Erythroblast (primary cell): ENCODE data around the gene RANBP1.
"Not testable (repeated sequence)": the region's sequence is repeated elsewhere in the genome, so short reads cannot be mapped to it uniquely, and the experiment has no call there.

Source experiments
- DNase-seq, 2 experiments: peaks; one replicate each; lab custom pipeline; 2025; lab: John Stamatoyannopoulos, UW
- GATA1 ChIP-seq: IDR thresholded peaks from 2 replicates; pipeline ENCODE4 v1.6.1; 2011; ENCODE audit warnings: low read depth, mild to moderate bottlenecking, control low read depth, low read length, moderate library complexity
- POLR2A ChIP-seq: IDR thresholded peaks from 2 replicates; pipeline ENCODE4 v1.6.1; 2011; ENCODE audit warnings: mild to moderate bottlenecking, low read length

RANBP1 gene

GRCh38 chr22:20157430-20158183 is 41.7 kb downstream of the RANBP1 start:
- TF ChIP-seq POLR2A (no peak), GATA1 (no peak)
- DNase-seq, result no peak

- no peak for DNase-seq
- no peak for TF ChIP-seq GATA1
- no peak for TF ChIP-seq POLR2A
These were observed 42.6 kb downstream of the RANBP1 start for GRCh38 chr22:20158391-20159036.

- TF ChIP-seq POLR2A (no peak), GATA1 (no peak)
- no peak for DNase-seq
These were observed 43.2 kb downstream of the RANBP1 start for GRCh38 chr22:20159076-20159475.

- not testable (repeated sequence) for DNase-seq
These were observed 43.6 kb downstream of the RANBP1 start for GRCh38 chr22:20159531-20159930.

GRCh38 chr22:20160041-20160440 is 44.1 kb downstream of the RANBP1 start:
- no peak for TF ChIP-seq POLR2A
- no peak for TF ChIP-seq GATA1

GRCh38 chr22:20164863-20165262 is 49.0 kb downstream of the RANBP1 start:
- DNase-seq, result no peak
- TF ChIP-seq POLR2A (no peak), GATA1 (no peak)

More at GRCh38 chr22:20160041-20160440, 44.1 kb downstream of the RANBP1 start:
- DNase-seq, result no peak

- DNase-seq, result no peak
- TF ChIP-seq POLR2A (no peak), GATA1 (no peak)
These were observed 49.5 kb downstream of the RANBP1 start for GRCh38 chr22:20165421-20165820.

GRCh38 chr22:20165913-20166312 is 50.0 kb downstream of the RANBP1 start:
- TF ChIP-seq POLR2A (no peak), GATA1 (no peak)
- no peak for DNase-seq

- TF ChIP-seq GATA1, result no peak
- TF ChIP-seq POLR2A, result no peak
- DNase-seq, result no peak
These were observed 50.8 kb downstream of the RANBP1 start for GRCh38 chr22:20166703-20167102.

- no peak for TF ChIP-seq POLR2A
- TF ChIP-seq GATA1, result no peak
- DNase-seq, result no peak
These were observed 51.9 kb downstream of the RANBP1 start for GRCh38 chr22:20167643-20168322.

- TF ChIP-seq GATA1 (no peak), POLR2A (no peak)
- DNase-seq, result no peak
These were observed 53.4 kb downstream of the RANBP1 start for GRCh38 chr22:20169253-20169822.

GRCh38 chr22:20170170-20170569 is 54.3 kb downstream of the RANBP1 start:
- TF ChIP-seq POLR2A (no peak), GATA1 (no peak)
- DNase-seq, result no peak

GRCh38 chr22:20171288-20172140 is 55.6 kb downstream of the RANBP1 start:
- no peak for DNase-seq
- TF ChIP-seq GATA1 (no peak), POLR2A (no peak)
